Neural progenitor cell (in vitro differentiated cells): Measurements from ENCODE around the gene PWWP2B.

Experiments
- EZH2phosphoT487 ChIP-seq: fragments of 200-600 bp; sonication (generic); IDR thresholded peaks from 2 replicates; pipeline ENCODE4 v1.6.1; 2017; ENCODE audit warnings: antibody characterized with exemption
- TF ChIP-seq, protein P1 (sequence below): fragments of 200-600 bp; sonication (generic); IDR thresholded peaks from 2 replicates; pipeline ENCODE4 v1.5.1; 2017; ENCODE audit warnings: antibody characterized with exemption, mild to moderate bottlenecking

DNA sequence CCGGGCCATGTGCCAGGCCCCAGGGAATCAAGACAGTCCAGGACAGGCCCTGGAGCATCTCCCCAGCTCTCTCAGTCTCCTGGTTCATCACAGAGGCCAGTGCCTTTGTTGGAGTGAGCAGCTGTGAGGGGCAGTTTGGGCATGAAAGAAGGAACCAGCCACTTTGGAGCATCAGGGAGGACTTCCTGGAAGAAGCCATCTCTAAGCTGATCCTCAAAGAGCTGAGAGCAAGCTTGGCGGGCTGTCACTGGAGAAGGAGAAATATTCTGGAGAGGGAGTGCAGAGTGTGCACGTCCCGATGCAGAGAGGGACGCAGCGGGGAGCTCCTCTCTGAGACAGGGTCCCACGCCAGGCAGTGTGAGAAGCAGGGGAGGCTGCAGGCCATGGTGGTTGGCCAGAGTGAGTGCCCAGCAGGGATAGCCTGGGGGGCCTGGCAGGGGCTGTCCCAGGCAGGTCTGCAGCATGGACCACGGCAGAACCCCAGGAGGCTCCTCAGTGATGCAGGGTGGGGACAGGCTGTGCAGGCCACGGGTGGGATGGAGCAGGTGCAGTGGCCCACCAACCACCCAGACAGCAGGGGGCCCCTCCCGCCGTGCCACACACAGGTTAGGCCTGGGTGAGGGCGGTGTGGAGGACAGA is 34.7 kb downstream of the PWWP2B start:
- TF ChIP-seq, protein P1, sequence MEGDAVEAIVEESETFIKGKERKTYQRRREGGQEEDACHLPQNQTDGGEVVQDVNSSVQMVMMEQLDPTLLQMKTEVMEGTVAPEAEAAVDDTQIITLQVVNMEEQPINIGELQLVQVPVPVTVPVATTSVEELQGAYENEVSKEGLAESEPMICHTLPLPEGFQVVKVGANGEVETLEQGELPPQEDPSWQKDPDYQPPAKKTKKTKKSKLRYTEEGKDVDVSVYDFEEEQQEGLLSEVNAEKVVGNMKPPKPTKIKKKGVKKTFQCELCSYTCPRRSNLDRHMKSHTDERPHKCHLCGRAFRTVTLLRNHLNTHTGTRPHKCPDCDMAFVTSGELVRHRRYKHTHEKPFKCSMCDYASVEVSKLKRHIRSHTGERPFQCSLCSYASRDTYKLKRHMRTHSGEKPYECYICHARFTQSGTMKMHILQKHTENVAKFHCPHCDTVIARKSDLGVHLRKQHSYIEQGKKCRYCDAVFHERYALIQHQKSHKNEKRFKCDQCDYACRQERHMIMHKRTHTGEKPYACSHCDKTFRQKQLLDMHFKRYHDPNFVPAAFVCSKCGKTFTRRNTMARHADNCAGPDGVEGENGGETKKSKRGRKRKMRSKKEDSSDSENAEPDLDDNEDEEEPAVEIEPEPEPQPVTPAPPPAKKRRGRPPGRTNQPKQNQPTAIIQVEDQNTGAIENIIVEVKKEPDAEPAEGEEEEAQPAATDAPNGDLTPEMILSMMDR: no peak
- TF ChIP-seq EZH2phosphoT487: no peak
